ENCODE results near the gene PSMG3.

Gene PSMG3

GRCh38 chr7:1592299-1592871 lies 22.6 kb upstream of the PSMG3 start:
- TF ChIP-seq GATA3 (IDR thresholded peaks at IDR 0.05; ENCODE audit: low read depth, low read length) (no peak), GATA2 (IDR thresholded peaks at IDR 0.05; ENCODE audit: low read depth, low read length) (no peak)

- TF ChIP-seq GATA3 (IDR thresholded peaks at IDR 0.05; ENCODE audit: low read depth, low read length) (no peak), GATA2 (IDR thresholded peaks at IDR 0.05; ENCODE audit: low read depth, low read length) (no peak)
These were observed 22.0 kb upstream of the PSMG3 start for GRCh38 chr7:1591876-1592275.

GRCh38 chr7:1591396-1591795 lies 21.6 kb upstream of the PSMG3 start:
- TF ChIP-seq GATA3 (IDR thresholded peaks at IDR 0.05; ENCODE audit: low read depth, low read length): no peak
- TF ChIP-seq GATA2 (IDR thresholded peaks at IDR 0.05; ENCODE audit: low read depth, low read length): no peak

- no peak for TF ChIP-seq GATA3 (IDR thresholded peaks at IDR 0.05; ENCODE audit: low read depth, low read length)
- TF ChIP-seq GATA2 (IDR thresholded peaks at IDR 0.05; ENCODE audit: low read depth, low read length): no peak
These were observed 21.1 kb upstream of the PSMG3 start for GRCh38 chr7:1590887-1591286.

GRCh38 chr7:1590476-1590875 lies 20.6 kb upstream of the PSMG3 start:
- TF ChIP-seq GATA2 (IDR thresholded peaks at IDR 0.05; ENCODE audit: low read depth, low read length): no peak
- TF ChIP-seq GATA3 (IDR thresholded peaks at IDR 0.05; ENCODE audit: low read depth, low read length): no peak

- TF ChIP-seq GATA2 (IDR thresholded peaks at IDR 0.05; ENCODE audit: low read depth, low read length): no peak
These were observed 19.1 kb upstream of the PSMG3 start for GRCh38 chr7:1588978-1589377.

GRCh38 chr7:1587738-1588137 lies 17.9 kb upstream of the PSMG3 start:
- TF ChIP-seq GATA3 (IDR thresholded peaks at IDR 0.05; ENCODE audit: low read depth, low read length) (no peak), GATA2 (IDR thresholded peaks at IDR 0.05; ENCODE audit: low read depth, low read length) (no peak)

- TF ChIP-seq GATA2 (IDR thresholded peaks at IDR 0.05; ENCODE audit: low read depth, low read length) (peak; percentile 30; the same call in 1 of the 2 replicates), GATA3 (IDR thresholded peaks at IDR 0.05; ENCODE audit: low read depth, low read length) (no peak)
These were observed 17.2 kb upstream of the PSMG3 start for GRCh38 chr7:1586827-1587705.

GRCh38 chr7:1586126-1586826 lies 16.4 kb upstream of the PSMG3 start:
- TF ChIP-seq GATA3 (IDR thresholded peaks at IDR 0.05; ENCODE audit: low read depth, low read length) (no peak), GATA2 (IDR thresholded peaks at IDR 0.05; ENCODE audit: low read depth, low read length) (peak; percentile 66)

- no peak for TF ChIP-seq GATA3 (IDR thresholded peaks at IDR 0.05; ENCODE audit: low read depth, low read length)
- no peak for TF ChIP-seq GATA2 (IDR thresholded peaks at IDR 0.05; ENCODE audit: low read depth, low read length)
These were observed 15.5 kb upstream of the PSMG3 start for GRCh38 chr7:1585142-1585981.

- TF ChIP-seq GATA2 (IDR thresholded peaks at IDR 0.05; ENCODE audit: low read depth, low read length): no peak
- TF ChIP-seq GATA3 (IDR thresholded peaks at IDR 0.05; ENCODE audit: low read depth, low read length): no peak
These were observed 14.9 kb upstream of the PSMG3 start for GRCh38 chr7:1584700-1585099.

- TF ChIP-seq GATA2 (IDR thresholded peaks at IDR 0.05; ENCODE audit: low read depth, low read length) (no peak), GATA3 (IDR thresholded peaks at IDR 0.05; ENCODE audit: low read depth, low read length) (no peak)
These were observed 10.7 kb upstream of the PSMG3 start for GRCh38 chr7:1580422-1581030.

Measured in SH-SY5Y (cell line).